HepG2 (cell line): Measurements from ENCODE around the gene TIFAB. TPM values are rescaled to one million over a fixed set of nuclear protein-coding genes. Genes with fewer than 3 reads are reported as not detected.

Source experiments
- ASH2L ChIP-seq: fragments of 300-600, 200-600 bp; sonication (generic); IDR thresholded peaks from 2 replicates; pipeline ENCODE4 v1.7.0; 2017; ENCODE audit warnings: low read depth, mild to moderate bottlenecking, moderate library complexity, mixed read lengths, low read length; ENCODE audit not compliant: insufficient read length
- BRD4 ChIP-seq: sonication (generic); formaldehyde crosslinking; IDR thresholded peaks from 2 replicates; pipeline ENCODE4 v1.4.0; 2020; ENCODE audit warnings: missing genetic modification reagents
- CHCHD3 ChIP-seq: sonication (generic); formaldehyde crosslinking; IDR thresholded peaks from 2 replicates; pipeline ENCODE4 v1.8.0; 2022; ENCODE audit warnings: mild to moderate bottlenecking, missing genetic modification reagents, moderate library complexity
- ELF4 ChIP-seq: sonication (generic); formaldehyde crosslinking; IDR thresholded peaks from 2 replicates; pipeline ENCODE4 v1.5.0; 2020; ENCODE audit warnings: missing genetic modification reagents, mild to moderate bottlenecking, moderate library complexity, borderline replicate concordance
- GTF2F1 ChIP-seq: fragments of 150-350 bp; IDR thresholded peaks from 2 replicates; pipeline ENCODE4 v1.6.1; 2014; ENCODE audit warnings: low read length
- HHEX ChIP-seq: IDR thresholded peaks from 2 replicates; pipeline ENCODE4 v1.6.1; 2016; ENCODE audit warnings: control low read depth
- IRX3 ChIP-seq: sonication (generic); formaldehyde crosslinking; IDR thresholded peaks from 2 replicates; pipeline ENCODE4 v1.8.1; 2023; ENCODE audit warnings: mild to moderate bottlenecking, low read depth, missing genetic modification reagents, borderline replicate concordance
- JUND ChIP-seq: sonication (generic); formaldehyde crosslinking; IDR thresholded peaks from 2 replicates; pipeline ENCODE4 v1.8.0; 2022; ENCODE audit warnings: mild to moderate bottlenecking, missing genetic modification reagents
- NFE2L1 ChIP-seq: sonication (generic); formaldehyde crosslinking; IDR thresholded peaks from 2 replicates; pipeline ENCODE4 v1.4.0; 2020; ENCODE audit warnings: missing genetic modification reagents, mild to moderate bottlenecking, borderline replicate concordance
- NFKB2 ChIP-seq: sonication (generic); formaldehyde crosslinking; IDR thresholded peaks from 2 replicates; pipeline ENCODE4 v1.4.0; 2020; ENCODE audit warnings: missing genetic modification reagents, borderline replicate concordance
- PTBP1 ChIP-seq: fragments of 200-400 bp; formaldehyde crosslinking; IDR thresholded peaks from 2 replicates; pipeline ENCODE4 v1.6.1; 2018; ENCODE audit warnings: low read length, low read depth; ENCODE audit not compliant: poor library complexity, severe bottlenecking
- RELA ChIP-seq: sonication (generic); formaldehyde crosslinking; IDR thresholded peaks from 2 replicates; pipeline ENCODE4 v1.4.0; 2020; ENCODE audit warnings: missing genetic modification reagents
- RXRA ChIP-seq: sonication (generic); formaldehyde crosslinking; IDR thresholded peaks from 2 replicates; pipeline ENCODE4 v1.5.1; 2020; ENCODE audit warnings: missing genetic modification reagents
- SALL2 ChIP-seq: sonication (generic); formaldehyde crosslinking; IDR thresholded peaks from 2 replicates; pipeline ENCODE4 v1.8.1; 2023; ENCODE audit warnings: mild to moderate bottlenecking, missing genetic modification reagents, inconsistent platforms
- THAP11 ChIP-seq: IDR thresholded peaks from 2 replicates; pipeline ENCODE4 v1.6.1; 2016; ENCODE audit warnings: missing biosample characterization, missing genetic modification reagents
- U2AF2 ChIP-seq: fragments of 200-400 bp; formaldehyde crosslinking; IDR thresholded peaks from 2 replicates; pipeline ENCODE4 v1.6.1; 2017; ENCODE audit warnings: low read depth, mild to moderate bottlenecking, low read length
- ZNF260 ChIP-seq: sonication (generic); formaldehyde crosslinking; IDR thresholded peaks from 2 replicates; pipeline ENCODE4 v1.4.0; 2020; ENCODE audit warnings: missing genetic modification reagents, low read depth, mild to moderate bottlenecking, borderline replicate concordance
- ZNF331 ChIP-seq: sonication (generic); formaldehyde crosslinking; IDR thresholded peaks from 2 replicates; pipeline ENCODE4 v1.4.0; 2020; ENCODE audit warnings: missing genetic modification reagents
- ZNF430 ChIP-seq: sonication (generic); formaldehyde crosslinking; IDR thresholded peaks from 2 replicates; pipeline ENCODE4 v1.9.0; 2021; ENCODE audit warnings: mild to moderate bottlenecking, missing genetic modification reagents
- ZNF83 ChIP-seq: sonication (generic); formaldehyde crosslinking; IDR thresholded peaks from 2 replicates; pipeline ENCODE4 v1.4.0; 2020; ENCODE audit warnings: missing genetic modification reagents, mild to moderate bottlenecking, borderline replicate concordance
- ZSCAN31 ChIP-seq: sonication (generic); formaldehyde crosslinking; IDR thresholded peaks from 2 replicates; pipeline ENCODE4 v1.5.0; 2020; ENCODE audit warnings: low read depth, mild to moderate bottlenecking, missing genetic modification reagents
- polyA plus RNA-seq, 8 experiments: library from polyadenylated mRNA; depleted of rRNA in 3 of 8; stranded (reverse) in 7 of 8; unstranded in 1 of 8; fragments of >200 nt; fragmentation: Illumina TruSeq in 4 of 8; extraction: Trizol in 4 of 8; gene quantifications; 2 replicates each; pipeline versions ENCODE4 v1.2.1 to v1.2.3, GENCODE V29; 2011 to 2016; ENCODE audit warnings: low read depth in 4 of 8, missing spikeins in 1 of 8, mixed read lengths in 1 of 8; ENCODE audit not compliant: insufficient read depth in 1 of 8
- total RNA-seq, 5 experiments: library from RNA; depleted of rRNA; stranded (reverse); fragments of >200 nt; fragmentation: Illumina TruSeq; extraction: Trizol; gene quantifications; 2 replicates each; pipeline ENCODE4 v1.2.3, GENCODE V29; 2016; ENCODE audit warnings: low read depth in 1 of 5
- TF ChIP-seq, protein P1 (sequence below): sonication (generic); formaldehyde crosslinking; IDR thresholded peaks from 2 replicates; pipeline ENCODE4 v1.8.0; 2022; ENCODE audit warnings: mild to moderate bottlenecking, missing genetic modification reagents
- TF ChIP-seq, protein P2 (sequence below): sonication (generic); IDR thresholded peaks from 2 replicates; pipeline ENCODE4 v1.6.1; 2016; ENCODE audit warnings: low read depth, borderline replicate concordance
- TF ChIP-seq, protein P3 (sequence below): sonication (generic); formaldehyde crosslinking; IDR thresholded peaks from 2 replicates; pipeline ENCODE4 v1.4.0; 2020; ENCODE audit warnings: mild to moderate bottlenecking, missing genetic modification reagents
- TF ChIP-seq, protein P4 (sequence below): sonication (generic); formaldehyde crosslinking; IDR thresholded peaks from 2 replicates; pipeline ENCODE4 v1.4.0; 2020; ENCODE audit warnings: missing genetic modification reagents

Gene TIFAB
- total and polyA plus RNA-seq, 2 of the 13 experiments (the other 11 are each of a cell fraction or from before 2014, with no cell fraction given), result not detected

DNA sequence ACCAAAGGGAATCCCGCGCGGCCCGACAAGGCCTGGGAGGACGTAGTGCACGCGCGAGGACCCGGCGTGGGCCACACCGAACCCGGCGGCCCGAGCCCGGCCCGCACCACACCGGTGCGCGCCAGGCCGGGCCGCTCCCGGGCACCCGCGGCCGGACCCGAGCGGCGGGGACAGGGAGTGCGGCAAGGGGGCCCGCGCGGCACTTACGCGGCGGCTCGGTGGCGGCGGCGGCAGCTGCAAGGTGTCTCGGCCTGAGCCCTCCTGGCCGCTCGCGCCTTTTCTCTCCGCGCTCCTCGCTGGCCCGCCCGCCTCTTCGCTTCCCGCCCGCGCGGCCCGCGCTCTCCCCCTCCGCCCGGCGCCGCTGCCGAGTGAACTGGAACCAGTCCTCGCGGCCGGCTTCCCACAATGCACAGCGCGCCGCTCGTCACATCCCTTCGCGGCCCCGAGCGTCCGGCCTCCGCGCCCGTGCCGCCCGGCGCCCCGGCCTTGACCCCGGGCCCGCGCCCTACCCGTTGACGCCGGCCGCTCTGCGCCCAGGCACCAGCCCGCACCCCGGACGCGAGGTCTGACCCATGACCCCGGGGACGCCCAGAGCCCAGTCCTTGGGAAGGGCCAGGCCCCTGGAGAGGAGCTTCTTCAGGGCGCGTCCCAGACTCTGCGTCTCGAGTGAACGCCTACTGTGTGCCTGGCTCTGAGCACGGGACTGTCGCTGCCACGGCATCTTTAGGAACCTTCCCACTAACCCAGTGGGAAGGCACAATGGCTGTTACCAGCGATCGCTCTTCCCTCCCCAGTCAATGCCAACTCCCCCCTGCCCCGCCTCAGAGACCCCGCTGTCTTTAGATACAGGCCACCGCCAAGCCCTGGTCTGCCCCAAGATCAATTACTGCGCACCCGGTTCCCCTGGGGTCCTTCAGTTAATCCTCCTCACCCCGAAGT, 53.0 kb downstream of the TIFAB start, which contains the start of gene MACROH2A1 (continued):
- no peak for TF ChIP-seq NFE2L1 (CRISPR knock-in tag)
- TF ChIP-seq ZNF83 (CRISPR knock-in tag), result 0 out of 2 replicates have a peak, but pooled peaks have one; percentile 16
- no peak for TF ChIP-seq U2AF2
- TF ChIP-seq ASH2L, result peak; percentile 56
- TF ChIP-seq CHCHD3 (CRISPR knock-in tag), result 0 out of 2 replicates have a peak, but pooled peaks have one; percentile 52
- peak; percentile 86 for TF ChIP-seq RXRA (CRISPR knock-in tag)
- TF ChIP-seq GTF2F1, result no peak
- TF ChIP-seq ZSCAN31 (CRISPR knock-in tag), result peak; percentile 63
- TF ChIP-seq PTBP1, result no peak
- peak; percentile 17; the same call in 1 of the 2 replicates for TF ChIP-seq ZNF430 (CRISPR knock-in tag)
- 0 out of 2 replicates have a peak, but pooled peaks have one; percentile 32 for TF ChIP-seq RELA
- TF ChIP-seq, protein P1, sequence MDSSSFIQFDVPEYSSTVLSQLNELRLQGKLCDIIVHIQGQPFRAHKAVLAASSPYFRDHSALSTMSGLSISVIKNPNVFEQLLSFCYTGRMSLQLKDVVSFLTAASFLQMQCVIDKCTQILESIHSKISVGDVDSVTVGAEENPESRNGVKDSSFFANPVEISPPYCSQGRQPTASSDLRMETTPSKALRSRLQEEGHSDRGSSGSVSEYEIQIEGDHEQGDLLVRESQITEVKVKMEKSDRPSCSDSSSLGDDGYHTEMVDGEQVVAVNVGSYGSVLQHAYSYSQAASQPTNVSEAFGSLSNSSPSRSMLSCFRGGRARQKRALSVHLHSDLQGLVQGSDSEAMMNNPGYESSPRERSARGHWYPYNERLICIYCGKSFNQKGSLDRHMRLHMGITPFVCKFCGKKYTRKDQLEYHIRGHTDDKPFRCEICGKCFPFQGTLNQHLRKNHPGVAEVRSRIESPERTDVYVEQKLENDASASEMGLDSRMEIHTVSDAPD (CRISPR knock-in tag), result no peak
- no peak for TF ChIP-seq ZNF260 (CRISPR knock-in tag)
- TF ChIP-seq SALL2 (CRISPR knock-in tag), result peak; percentile 93
- no peak for TF ChIP-seq HHEX (CRISPR knock-in tag)
- TF ChIP-seq, protein P2, sequence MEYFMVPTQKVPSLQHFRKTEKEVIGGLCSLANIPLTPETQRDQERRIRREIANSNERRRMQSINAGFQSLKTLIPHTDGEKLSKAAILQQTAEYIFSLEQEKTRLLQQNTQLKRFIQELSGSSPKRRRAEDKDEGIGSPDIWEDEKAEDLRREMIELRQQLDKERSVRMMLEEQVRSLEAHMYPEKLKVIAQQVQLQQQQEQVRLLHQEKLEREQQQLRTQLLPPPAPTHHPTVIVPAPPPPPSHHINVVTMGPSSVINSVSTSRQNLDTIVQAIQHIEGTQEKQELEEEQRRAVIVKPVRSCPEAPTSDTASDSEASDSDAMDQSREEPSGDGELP, result no peak
- TF ChIP-seq ZNF331 (CRISPR knock-in tag), result peak; percentile 68; the same call in 1 of the 2 replicates
- peak; percentile 46; the same call in 1 of the 2 replicates for TF ChIP-seq NFKB2 (CRISPR knock-in tag)
- TF ChIP-seq, protein P3, sequence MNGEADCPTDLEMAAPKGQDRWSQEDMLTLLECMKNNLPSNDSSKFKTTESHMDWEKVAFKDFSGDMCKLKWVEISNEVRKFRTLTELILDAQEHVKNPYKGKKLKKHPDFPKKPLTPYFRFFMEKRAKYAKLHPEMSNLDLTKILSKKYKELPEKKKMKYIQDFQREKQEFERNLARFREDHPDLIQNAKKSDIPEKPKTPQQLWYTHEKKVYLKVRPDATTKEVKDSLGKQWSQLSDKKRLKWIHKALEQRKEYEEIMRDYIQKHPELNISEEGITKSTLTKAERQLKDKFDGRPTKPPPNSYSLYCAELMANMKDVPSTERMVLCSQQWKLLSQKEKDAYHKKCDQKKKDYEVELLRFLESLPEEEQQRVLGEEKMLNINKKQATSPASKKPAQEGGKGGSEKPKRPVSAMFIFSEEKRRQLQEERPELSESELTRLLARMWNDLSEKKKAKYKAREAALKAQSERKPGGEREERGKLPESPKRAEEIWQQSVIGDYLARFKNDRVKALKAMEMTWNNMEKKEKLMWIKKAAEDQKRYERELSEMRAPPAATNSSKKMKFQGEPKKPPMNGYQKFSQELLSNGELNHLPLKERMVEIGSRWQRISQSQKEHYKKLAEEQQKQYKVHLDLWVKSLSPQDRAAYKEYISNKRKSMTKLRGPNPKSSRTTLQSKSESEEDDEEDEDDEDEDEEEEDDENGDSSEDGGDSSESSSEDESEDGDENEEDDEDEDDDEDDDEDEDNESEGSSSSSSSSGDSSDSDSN, result peak; percentile 78; the same call in 1 of the 2 replicates
- peak; percentile 87 for TF ChIP-seq THAP11 (CRISPR knock-in tag)
- no peak for TF ChIP-seq JUND (CRISPR knock-in tag)
- 0 out of 2 replicates have a peak, but pooled peaks have one; percentile 3 for TF ChIP-seq IRX3 (CRISPR knock-in tag)
- TF ChIP-seq ELF4 (CRISPR knock-in tag), result no peak
- TF ChIP-seq BRD4 (CRISPR knock-in tag), result peak; percentile 30; the same call in 1 of the 2 replicates
- TF ChIP-seq, protein P4, sequence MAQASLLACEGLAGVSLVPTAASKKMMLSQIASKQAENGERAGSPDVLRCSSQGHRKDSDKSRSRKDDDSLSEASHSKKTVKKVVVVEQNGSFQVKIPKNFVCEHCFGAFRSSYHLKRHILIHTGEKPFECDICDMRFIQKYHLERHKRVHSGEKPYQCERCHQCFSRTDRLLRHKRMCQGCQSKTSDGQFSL, result no peak
